Body of pancreas (tissue), 4 donors: ENCODE data around the gene C22orf39.

Experiments used
- POLR2A ChIP-seq, 3 donors: fragments of 450-650 bp; IDR thresholded peaks; one replicate each; pipeline ENCODE4 v1.6.1; 2016; ENCODE audit warnings: antibody characterized with exemption in 3 of 3, mild to moderate bottlenecking in 2 of 3
- TF ChIP-seq, protein P1 (sequence below), 7 experiments: fragments of 450-650 bp in 4 of 7; fragments of 200-600 bp in 3 of 7; sonication (generic) in 3 of 7; IDR thresholded peaks; one replicate each; pipeline ENCODE4 v1.5.1; 2016 to 2019; ENCODE audit warnings: antibody characterized with exemption in 7 of 7

DNA sequence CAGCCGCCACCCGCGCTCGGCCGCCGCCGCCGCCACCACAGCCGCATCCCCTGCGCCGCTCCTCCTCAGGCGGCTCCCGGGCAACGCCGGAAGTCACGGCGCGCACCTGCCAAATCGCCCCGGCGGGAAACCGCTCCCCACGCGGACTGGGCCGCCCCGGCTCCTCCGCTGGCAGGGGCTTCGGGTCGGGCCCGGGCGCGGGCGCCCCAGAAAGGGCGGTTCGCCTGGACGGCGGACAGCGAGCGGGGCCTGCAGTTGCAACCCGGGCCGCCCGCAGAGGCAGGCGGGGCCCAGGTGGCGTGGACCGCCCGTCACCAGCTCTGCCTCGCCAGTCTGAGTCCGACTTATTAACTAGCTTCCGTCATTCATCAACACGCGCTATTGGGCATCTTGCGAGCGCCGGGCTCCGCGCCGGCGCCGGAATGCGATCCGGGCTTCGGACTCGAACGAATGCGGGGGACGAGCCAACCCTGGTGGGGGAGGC, 15.8 kb downstream of the C22orf39 start, which contains the start of gene HIRA:
- TF ChIP-seq, protein P1, sequence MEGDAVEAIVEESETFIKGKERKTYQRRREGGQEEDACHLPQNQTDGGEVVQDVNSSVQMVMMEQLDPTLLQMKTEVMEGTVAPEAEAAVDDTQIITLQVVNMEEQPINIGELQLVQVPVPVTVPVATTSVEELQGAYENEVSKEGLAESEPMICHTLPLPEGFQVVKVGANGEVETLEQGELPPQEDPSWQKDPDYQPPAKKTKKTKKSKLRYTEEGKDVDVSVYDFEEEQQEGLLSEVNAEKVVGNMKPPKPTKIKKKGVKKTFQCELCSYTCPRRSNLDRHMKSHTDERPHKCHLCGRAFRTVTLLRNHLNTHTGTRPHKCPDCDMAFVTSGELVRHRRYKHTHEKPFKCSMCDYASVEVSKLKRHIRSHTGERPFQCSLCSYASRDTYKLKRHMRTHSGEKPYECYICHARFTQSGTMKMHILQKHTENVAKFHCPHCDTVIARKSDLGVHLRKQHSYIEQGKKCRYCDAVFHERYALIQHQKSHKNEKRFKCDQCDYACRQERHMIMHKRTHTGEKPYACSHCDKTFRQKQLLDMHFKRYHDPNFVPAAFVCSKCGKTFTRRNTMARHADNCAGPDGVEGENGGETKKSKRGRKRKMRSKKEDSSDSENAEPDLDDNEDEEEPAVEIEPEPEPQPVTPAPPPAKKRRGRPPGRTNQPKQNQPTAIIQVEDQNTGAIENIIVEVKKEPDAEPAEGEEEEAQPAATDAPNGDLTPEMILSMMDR (IDR thresholded peaks at IDR 0.05), result no peak
- TF ChIP-seq POLR2A (IDR thresholded peaks at IDR 0.05), result no peak
